HG03097 (cell line): ENCODE results near the gene ZNF718.
"Not testable (repeated sequence)": the region's sequence is repeated elsewhere in the genome, so short reads cannot be mapped to it uniquely, and the experiment has no call there.

Experiments used
- ATAC-seq: cut with Tn5 transposase; IDR thresholded peaks from one replicate; pipeline ENCODE4 v1.9.1; 2021; ENCODE audit not compliant: unreplicated experiment, low FRiP score

The ZNF718 gene

GRCh38 chr4:124275-125081 is at the start of gene ZNF718:
TSS of gene ZNF718 (plus strand) at chr4:124501. CDS start at chr4:124671, 170 bp downstream.
- peak; percentile 99 for ATAC-seq

GRCh38 chr4:85951-86350 is 38.4 kb upstream of the ZNF718 start:
- ATAC-seq = no peak

- ATAC-seq = not testable (repeated sequence)
Observed at GRCh38 chr4:86559-87324, 37.6 kb upstream of the ZNF718 start.

GRCh38 chr4:98386-98785 is 25.9 kb upstream of the ZNF718 start:
- ATAC-seq = no peak

- ATAC-seq = no peak
Observed at GRCh38 chr4:99863-100262, 24.4 kb upstream of the ZNF718 start.

- ATAC-seq = no peak
Observed at GRCh38 chr4:107083-107443, 17.2 kb upstream of the ZNF718 start.

GRCh38 chr4:107444-108429 is 16.6 kb upstream of the ZNF718 start:
- ATAC-seq = no peak

- no peak for ATAC-seq
Observed at GRCh38 chr4:112771-113170, 11.5 kb upstream of the ZNF718 start.

GRCh38 chr4:113732-114131 is 10.6 kb upstream of the ZNF718 start:
- ATAC-seq = no peak

GRCh38 chr4:114149-114548 is 10.2 kb upstream of the ZNF718 start:
- no peak for ATAC-seq

GRCh38 chr4:116499-116898 is 7.8 kb upstream of the ZNF718 start:
- ATAC-seq = no peak

GRCh38 chr4:120616-121015 is 3.7 kb upstream of the ZNF718 start:
- ATAC-seq = no peak

GRCh38 chr4:121408-122084 is 2.8 kb upstream of the ZNF718 start:
- ATAC-seq = no peak

GRCh38 chr4:123922-124274 is 403 bp upstream of the ZNF718 start:
- not testable (repeated sequence) for ATAC-seq

- peak; percentile 4 for ATAC-seq
Observed at GRCh38 chr4:125091-125771, 930 bp downstream of the ZNF718 start.

- ATAC-seq = no peak
Observed at GRCh38 chr4:125833-126232, 1.5 kb downstream of the ZNF718 start.

GRCh38 chr4:132483-132882 is 8.2 kb downstream of the ZNF718 start:
- no peak for ATAC-seq

GRCh38 chr4:138935-139334 is 14.6 kb downstream of the ZNF718 start:
- no peak for ATAC-seq

- ATAC-seq = no peak
Observed at GRCh38 chr4:139691-140090, 15.4 kb downstream of the ZNF718 start.

- no peak for ATAC-seq
Observed at GRCh38 chr4:146621-147020, 22.3 kb downstream of the ZNF718 start.
